Globus pallidus (tissue), 1 donor: Measurements from ENCODE around the gene BICRA.
A peak's percentile ranks its signal among the peaks of the same experiment; 100 is the strongest.
"Not testable (repeated sequence)": the region's sequence is repeated elsewhere in the genome, so short reads cannot be mapped to it uniquely, and the experiment has no call there.

Experiments
- DNase-seq: peaks from one replicate; pipeline ENCODE4 v3.0.0-alpha.2; 2015; ENCODE audit warnings: low spot score

Gene BICRA

DNA sequence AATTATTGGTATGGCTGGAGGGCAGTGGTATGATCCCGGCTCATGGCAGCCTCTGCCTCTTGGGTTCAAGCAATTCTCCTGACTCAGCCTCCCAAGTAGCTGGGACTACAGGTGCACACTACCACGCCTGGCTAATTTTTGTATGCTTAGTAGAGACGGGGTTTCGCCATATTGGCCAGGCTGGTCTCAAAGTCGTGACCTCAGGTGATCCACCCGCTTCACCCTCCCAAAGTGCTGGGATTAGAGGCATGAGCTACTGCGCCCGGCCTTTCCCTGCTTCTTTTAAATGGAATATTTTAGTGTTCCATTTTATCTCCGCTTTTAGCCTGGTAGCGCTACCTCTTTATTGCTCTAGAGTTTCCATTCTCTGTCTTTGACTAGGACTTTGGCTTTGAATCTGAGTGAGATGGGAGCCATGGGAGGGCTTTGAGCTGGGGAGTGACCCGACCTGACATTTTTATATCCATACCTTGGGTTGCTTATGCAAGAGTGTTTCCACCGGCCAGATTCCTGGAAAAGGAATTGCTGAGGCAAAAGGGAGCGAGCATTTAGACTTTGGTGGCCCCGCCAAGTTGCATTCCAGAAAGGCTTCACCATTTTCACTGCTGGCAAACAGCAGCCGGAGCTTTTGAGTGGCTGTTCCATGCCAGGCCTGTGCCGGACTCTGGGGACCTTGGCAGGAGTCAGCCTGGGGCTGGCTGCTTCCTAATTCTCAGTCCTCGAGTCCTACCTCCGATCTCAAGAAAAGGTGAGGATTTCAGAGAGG, 22.9 kb downstream of the BICRA start:
- no peak for DNase-seq

- no peak for DNase-seq
Observed at GRCh38 chr19:47633517-47633916, 24.6 kb downstream of the BICRA start.

GRCh38 chr19:47633996-47634395, 25.1 kb downstream of the BICRA start:
- DNase-seq = no peak

GRCh38 chr19:47635152-47635754, 26.3 kb downstream of the BICRA start:
- not testable (repeated sequence) for DNase-seq

DNA sequence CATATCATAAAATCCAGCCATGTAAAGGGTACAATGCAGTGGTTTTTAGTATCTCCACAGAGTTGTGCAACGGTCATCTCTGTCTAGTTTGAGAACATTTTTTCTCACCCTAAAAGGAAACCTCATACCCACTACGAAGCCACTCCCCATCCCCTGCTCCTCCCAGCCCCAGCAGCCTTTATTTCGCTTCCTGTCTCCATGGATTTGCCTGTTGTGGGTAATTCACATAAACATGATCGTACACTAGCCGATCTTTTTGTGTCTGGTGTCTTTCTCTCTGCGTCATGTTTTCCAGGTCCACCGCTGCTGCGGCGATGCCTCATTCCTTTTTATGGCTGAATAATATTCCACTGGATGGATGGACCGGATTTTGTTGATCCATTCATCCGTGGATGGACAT, 28.6 kb downstream of the BICRA start:
- no peak for DNase-seq

DNA sequence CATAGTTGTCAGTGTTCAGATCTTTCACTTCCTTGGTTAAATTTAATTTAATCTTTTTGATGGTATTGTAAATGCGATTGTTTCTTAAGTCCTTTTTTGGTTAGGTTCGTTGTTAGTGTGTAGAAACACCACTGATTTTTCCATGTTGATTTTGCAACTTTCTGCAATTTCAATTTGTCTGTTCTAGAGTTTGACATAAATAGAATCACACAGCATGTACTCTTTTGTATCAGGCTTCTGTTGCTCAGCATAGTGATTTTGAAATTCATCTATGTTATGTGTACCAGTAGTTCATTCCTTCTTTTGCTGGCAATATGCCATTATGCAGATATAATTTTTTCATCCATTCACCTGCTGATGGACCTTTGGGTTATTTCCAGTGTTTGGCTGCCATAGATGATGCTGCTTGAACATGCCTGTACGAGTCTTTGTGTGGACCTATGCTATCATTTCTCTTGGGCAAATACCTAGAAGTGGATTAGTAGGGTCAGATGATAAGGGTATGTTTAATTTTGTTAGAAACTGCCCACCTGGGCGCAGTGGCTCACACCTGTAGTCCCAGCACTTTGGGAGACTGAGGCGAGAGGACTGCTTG, 33.1 kb downstream of the BICRA start:
- DNase-seq = no peak

- no peak for DNase-seq
Observed at GRCh38 chr19:47643281-47643680, 34.3 kb downstream of the BICRA start.

DNA sequence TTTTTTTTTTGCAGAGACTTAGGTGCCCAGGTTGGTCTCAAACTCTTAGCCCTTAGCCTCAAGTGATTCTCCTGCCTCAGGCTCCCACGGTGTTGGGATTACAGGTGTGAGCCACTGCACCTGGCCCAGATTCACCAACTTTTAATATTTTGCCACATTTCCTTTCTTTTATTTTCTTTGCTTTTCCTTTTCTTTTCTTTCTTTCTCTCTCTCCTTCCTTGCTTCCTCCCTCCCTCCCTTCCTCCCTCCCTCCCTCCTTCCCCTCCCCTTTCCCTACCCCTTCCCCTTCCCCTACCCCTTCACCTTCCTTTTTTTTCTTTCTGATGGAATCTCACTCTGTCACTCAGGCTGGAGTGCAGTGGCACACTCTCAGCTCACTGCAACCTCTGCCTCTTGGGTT, 35.3 kb downstream of the BICRA start:
- no peak for DNase-seq

DNA sequence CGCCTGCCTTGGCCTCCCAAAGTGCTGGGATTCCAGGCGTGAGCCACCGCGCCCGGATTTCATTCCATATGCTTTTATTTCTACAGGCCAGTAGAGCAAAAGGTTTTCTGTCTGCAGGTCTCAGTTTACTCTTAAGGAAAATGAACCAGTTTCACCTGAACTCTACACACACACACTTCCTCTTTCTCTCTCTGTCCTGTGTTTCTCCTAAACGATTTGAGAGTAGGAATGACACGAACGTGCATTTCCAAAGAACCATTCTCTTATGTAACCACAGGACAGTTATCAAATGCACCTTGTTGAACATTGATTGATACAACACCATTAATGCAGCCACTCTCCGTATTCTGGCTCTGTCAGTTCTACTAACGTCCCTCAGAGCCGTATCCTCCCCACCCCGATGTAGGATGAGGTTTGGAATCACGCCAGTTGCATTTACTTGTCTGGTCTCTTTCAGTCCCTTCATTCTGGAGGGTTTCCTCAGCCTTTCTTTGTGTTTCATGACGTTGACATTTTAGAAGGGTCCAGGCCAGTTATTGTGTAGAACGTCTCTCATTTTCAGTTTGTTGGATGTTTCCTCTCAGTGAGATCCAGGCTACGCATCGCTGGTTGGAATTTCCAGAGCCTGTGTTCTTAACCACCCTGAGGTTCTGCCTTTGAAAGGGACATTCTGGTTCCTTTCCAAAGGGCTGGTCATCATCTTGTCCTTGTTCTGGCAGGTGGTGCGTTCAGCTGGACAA, 36.0 kb downstream of the BICRA start:
- no peak for DNase-seq

- DNase-seq = no peak
Observed at GRCh38 chr19:47646924-47647323, 38.0 kb downstream of the BICRA start.

- no peak for DNase-seq
Observed at GRCh38 chr19:47649588-47649987, 40.7 kb downstream of the BICRA start.

GRCh38 chr19:47650700-47651099, 41.8 kb downstream of the BICRA start:
- no peak for DNase-seq

- no peak for DNase-seq
Observed at GRCh38 chr19:47651132-47651531, 42.2 kb downstream of the BICRA start.

DNA sequence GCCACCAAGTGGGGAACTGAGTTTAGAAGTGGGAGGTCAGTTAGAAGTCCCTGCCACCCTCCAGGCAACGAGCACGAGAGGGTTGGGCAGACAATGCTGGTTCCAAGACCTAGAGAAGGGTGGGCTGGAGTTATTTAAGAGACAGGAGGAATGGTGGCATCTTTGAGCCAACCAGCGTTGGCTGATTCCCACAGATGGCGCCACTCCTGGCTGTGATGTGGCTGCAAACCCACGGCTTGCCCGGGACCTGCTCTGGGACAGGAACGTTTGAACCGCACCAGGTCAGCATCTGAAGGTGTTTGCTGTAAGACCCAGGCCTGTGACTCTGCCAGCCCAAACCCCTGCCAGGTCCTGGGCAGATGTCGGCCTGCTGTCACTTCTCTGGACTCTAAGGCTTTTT, 42.8 kb downstream of the BICRA start:
- DNase-seq = no peak

GRCh38 chr19:47652285-47652684, 43.4 kb downstream of the BICRA start:
- DNase-seq = no peak

GRCh38 chr19:47653856-47654255, 44.9 kb downstream of the BICRA start:
- no peak for DNase-seq

- no peak for DNase-seq
Observed at GRCh38 chr19:47657719-47658118, 48.8 kb downstream of the BICRA start.

DNA sequence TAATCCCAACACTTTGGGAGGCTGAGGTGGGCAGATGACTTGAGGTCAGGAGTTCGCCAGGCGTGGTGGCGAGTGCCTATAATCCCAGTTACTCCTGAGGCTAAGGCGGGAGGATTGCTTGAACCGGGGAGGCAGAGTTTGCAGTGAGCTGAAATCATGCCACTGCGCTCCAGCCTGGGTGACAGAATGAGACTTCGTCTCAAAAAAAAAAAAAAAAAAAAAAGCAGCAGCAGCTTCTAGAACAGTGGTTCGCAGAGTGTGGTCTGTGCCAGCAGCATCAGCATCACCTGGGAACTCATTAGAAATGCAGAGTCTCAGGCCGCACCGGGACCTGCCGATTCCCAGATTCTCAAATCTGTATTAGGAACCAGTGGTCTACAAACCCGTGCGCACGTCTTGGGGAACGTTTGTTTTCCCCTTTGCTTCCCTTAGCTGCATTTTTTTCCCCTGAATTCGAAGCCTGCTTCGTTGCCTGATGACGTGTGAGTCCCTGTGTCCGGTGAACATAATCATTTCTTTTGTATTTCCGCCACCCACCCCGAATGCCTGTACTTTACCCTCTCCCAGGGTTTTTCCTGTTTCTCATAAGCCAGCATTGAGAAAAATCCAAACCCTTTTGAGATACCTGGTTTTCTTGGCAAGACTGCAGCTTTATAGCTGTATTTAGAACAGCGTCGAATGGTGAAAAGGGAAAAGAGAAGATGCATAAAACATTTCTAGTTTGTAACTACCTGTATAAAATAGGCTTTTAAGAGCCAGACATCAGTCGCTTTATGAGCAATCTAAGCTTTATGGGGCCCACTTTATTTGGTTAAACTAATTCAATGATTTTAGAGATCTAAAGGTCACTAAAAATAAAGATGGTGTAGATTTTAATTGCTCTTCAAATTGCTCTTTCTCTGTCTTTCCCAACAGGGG, 49.8 kb downstream of the BICRA start:
- peak; percentile 21 for DNase-seq

DNA sequence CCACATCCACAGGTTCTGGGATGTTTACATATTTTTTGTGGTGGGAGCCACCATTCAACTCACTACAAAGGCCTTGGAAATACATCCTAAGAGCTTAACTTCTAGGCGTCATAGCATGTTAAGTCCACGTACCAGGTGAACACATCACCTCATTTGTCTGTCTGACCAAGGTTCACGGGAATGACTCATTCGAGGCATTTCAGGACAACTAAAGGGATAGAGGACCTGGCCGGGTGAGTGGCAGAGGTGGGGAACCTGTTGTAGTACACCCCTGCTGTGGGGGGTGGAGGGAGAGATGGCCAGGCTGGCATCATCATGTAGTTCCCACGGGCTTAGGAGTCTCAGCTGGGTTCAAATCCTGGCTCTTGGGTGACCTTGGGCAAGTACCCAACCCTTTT, 51.5 kb downstream of the BICRA start:
- DNase-seq = no peak

- DNase-seq = peak; percentile 28
Observed at GRCh38 chr19:47661161-47661560, 52.2 kb downstream of the BICRA start.

DNA sequence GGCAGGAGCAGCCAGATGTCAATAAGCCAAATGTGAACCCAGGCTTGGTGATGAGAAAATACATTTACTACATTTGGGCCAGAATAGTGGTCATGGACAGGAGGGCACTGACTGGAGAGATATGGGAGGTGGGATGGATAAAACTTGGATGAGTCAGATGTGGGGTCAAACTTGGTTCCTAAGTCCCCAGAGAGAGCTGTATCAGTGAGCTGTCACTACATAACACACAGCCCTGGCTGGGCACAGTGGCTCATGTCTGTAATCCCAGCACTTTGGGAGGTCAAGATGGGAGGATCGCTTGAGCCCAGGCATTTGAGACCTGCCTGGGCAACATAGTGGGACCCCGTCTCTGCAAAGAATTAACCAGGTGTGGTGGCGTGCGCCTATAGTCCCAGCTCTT, 52.7 kb downstream of the BICRA start:
- DNase-seq = no peak

- no peak for DNase-seq
Observed at GRCh38 chr19:47663435-47663910, 54.5 kb downstream of the BICRA start.
